Activated effector memory CD4-positive, alpha-beta T cell treated with anti-CD3 and anti-CD28 coated beads, Interleukin-2, amount 50 U/mL, for 16 hours (primary cell): ENCODE results near the gene FLVCR1.

Experiments used
- DNase-seq: peaks from one replicate; pipeline ENCODE4 v3.0.0-alpha.2; 2020

FLVCR1 gene

DNA sequence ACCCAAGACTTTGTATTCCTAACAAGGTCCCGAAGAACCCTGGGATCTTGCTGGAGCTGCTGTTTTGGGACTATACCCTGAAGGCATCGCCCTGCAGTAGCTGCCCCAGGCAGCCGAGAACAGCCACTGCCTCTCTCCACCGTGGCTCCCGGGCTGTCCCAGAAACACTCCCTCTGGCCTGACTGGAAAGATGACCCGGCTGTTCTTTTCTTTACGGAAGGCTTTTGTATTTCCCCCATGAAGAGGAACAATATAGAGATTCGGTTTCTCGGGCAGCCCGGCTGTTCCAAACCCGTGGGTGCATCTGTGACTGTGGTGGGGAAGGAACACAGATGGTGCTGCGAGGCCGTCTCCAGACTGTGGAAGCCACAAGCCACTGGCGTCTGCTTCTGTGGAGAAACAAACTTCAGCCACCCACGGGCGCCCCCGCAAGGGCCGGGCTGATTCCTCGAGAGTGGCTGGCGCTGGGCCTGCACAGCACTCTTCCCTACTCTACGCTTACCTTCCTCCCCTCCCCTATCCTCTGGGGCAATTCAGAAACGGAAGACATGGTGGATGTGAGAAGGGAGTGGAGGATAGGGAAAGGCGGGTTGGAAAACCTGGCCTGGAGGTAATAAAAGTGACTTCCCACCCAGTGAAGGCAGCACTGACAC lies 58.5 kb downstream of the FLVCR1 start:
- DNase-seq, result no peak

DNA sequence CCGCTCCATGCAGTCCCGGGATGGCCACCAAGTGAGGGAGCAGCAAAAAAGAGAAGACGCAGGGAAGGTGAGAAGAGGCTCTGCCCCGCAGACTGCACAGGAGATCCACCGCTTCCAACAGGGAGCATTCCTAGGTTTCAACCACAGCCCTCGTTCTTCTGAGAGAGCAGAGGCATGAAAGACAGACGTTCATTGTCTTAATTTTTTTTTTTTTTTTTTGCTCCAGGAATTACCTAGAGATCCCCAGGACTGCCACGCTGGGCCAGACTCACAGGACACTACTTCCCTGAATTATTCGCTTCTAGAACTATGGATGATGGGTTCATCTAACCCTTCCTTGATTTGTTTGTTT lies 59.0 kb downstream of the FLVCR1 start:
- DNase-seq, result no peak

DNA sequence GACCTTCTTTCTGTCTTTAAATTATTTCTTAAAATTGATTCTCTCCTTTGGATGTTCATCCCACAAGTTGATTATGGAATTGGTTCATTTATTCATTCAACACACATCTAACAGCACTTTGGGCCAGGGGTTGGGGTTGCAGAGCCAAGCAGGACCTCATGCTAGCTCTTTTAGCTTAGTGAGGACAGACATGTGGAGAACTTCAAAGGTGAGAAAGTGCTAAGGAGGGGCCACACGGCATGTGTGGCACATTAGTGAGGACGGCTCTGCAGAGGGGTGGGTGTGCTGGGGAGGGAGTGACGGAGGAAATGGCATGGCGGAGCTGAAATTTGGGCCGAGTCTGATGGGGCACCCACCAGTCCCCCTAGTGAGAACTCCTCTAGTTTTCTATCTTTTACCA lies 59.8 kb downstream of the FLVCR1 start:
- DNase-seq, result no peak

DNA sequence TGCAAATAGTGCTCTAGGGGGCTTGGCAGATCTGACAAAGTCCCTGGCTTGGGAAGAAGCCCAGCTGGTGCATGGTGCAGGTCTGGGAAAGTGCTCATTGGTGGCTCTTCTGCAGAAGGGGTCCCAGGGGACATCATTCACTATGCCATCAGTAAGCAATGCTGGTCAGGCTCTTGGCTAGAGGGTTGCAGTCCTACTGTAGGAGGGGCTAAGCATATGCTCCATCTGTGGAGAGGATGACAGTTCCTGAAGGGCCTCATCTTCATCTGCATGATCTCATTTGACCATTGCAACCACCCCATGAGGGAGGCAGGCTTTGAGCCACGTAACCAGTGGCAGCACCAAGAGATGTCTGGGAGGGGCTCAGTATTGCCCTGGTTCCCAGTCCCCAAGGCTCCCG lies 60.7 kb downstream of the FLVCR1 start:
- DNase-seq, result no peak

DNA sequence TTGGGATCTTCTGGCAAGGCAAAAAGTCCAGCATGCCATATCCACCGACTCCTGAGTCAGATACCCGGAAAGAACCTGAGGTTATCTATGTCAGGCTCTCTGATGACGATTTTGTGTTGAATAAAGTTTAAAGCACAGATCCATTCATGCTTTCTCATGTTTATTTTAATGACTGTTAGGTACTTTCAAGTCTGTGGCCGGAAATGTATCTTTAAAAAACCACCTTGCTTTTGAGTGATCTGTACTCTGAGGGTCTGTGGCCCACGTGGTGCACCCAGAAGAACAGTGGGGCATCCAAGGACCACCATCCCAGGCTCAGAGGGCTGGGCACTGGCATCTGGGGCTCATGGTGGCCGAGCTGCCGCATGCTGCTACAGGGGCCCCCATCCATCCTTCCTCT lies 62.2 kb downstream of the FLVCR1 start:
- DNase-seq, result no peak

DNA sequence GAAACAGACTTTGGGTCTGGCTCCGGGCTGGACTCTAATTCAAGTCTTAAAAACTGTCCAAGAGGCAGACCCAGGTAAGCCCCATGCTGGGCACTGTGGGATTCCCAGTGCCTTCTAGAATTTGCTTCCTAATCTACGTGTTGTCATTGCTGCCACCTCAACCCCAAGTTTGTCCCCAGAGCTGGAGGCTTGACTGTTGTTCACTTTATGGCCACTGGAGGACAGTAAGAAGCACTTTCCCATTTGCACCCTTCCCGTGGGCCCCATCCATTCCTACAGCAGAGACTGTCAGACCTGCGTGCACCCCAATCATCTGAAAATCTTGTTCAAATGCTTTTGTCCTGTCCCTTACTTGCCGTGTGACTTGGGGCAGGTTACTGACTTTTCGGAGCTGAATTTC lies 62.8 kb downstream of the FLVCR1 start:
- no peak for DNase-seq

DNA sequence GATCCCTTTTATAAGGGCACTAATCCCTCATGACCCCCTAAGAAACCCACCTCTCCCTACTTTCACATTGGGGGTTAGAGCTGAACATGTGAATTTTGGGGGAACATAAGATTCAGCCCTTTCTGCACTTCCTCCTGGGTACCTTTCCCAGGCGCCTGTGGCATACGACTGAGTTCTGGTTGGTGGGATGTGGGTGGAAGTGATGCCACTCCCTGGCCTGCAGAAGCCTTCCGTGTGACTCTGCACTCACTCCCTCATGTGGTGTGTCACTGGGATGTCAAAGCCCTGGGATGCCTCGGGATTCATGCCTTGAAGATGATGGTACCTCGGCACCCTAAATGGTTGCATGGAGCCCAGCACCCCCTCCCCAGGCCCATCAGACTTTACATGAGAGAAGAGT lies 63.9 kb downstream of the FLVCR1 start:
- DNase-seq, result no peak

DNA sequence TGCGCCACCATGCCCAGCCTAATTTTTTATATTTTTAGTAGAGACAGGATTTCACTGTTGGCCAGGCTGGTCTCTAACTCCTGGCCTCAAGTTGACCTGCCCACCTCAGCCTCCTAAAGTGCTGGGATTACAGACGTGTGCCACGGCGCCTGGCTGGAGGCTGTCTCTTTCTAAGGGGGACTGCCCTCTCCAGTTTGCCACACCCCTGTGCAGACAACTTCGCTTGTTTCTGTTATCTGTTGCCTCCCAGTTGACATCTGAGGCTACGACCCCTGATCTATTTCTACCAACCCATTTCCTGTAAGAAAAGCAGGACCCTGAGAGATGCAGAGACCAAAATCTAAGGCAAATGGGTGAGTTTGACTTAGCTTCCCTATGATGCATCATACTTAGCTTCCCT lies 68.3 kb downstream of the FLVCR1 start:
- no peak for DNase-seq

DNA sequence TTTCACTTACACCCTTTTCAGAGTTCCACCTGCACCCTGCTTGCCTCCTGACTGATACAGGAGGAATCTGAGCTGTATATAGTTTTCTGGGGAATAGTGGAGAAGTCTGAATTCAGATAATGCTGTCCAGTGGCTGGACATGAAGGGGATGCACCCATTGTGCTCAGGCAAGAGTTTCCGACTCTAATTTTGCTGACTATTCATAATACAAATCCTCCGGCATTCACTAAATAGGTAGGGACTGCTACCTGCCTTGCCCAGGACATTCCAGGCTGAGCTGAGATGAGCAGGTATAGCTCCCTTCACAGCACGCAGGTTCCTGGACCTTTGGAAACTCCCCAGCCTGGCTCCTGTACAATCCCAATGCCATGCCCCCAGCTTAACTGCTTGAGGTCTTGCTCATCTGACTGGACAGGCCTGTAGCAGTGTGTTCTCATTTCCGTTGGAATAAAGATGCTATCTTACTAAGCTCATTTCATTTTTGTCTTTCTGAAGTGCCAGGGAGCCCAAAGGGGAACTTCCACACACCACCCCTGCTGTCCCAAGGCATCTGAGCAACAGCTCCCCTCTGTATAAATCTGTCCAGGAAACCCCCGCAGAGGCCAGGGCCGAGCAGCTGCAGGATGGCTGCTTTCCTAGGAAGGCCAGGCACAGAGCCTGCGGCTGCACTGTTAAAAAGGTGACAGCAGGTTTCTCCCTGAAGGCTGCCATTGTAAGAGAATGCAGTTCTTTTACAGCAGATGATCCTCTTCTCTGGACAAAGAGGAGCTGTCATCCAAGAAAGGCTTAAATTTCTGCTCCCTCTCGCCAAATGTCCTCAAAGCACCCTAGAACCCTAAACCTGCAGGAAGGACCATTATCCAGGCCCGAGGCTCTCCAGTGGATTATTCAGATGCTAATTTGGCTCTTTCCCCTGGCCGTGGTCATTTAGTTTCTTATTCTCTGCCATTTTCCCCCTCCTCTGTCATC lies 70.5 kb downstream of the FLVCR1 start:
- no peak for DNase-seq

DNA sequence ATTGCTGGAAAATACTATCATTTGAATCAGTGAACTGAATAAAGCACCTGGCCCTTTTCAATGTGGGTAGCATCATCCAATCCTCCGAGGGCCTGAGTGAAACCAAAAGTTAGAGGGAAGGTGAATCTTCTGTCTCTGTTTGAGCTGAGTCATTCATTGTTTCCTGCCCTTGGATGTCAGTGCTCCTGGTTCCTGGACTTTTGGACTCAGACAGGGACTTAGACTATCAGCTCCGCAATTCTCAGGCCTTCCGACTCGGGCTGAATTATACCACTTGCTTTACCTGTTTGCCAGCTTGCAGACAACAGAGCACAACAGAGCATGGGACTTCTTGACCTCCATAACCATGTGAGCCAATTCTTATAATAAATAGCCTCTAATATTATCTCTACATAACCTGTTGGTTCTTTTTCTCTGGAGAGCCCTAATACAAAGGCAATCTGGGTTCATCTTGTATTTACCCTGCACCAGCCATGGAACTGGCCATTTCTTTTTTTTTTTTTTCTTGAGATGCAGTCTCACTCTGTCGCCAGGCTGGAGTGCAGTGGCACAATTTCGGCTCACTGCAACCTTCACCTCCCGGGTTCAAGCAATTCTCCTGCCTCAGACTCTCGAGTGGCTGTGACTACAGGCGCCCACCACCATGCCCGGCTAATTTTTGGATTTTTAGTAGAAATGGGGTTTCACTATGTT lies 73.1 kb downstream of the FLVCR1 start:
- no peak for DNase-seq

DNA sequence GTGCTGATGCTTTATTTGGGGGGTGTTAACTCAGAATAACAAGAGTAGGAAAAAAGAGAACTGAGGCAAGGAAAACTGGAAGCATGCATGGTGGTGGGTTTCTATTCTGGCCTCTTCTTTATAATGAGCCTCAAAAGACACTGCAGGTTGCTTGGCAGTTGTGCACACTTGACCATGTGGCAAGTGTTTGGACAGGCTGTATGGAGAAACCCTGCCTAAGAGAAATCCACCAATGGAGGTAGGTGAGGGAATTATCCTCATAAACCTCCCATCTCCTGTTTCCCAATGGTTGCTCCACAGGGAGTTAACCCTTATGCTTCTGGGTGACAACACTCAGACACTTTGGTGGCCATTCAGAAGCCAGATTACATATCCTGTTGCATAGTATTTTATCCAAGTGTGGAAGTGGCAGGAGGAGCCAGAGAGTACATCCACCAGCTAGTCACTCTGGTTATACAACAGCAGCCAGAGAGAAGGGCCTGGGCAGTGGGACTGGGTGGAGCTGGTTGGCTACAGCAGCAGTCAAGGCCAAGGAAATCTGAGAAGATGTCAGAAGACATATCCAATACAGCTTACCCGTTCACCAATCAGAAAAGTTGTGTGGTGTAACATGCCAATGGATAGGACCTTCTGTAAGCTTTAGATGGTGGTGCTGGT lies 75.9 kb downstream of the FLVCR1 start:
- no peak for DNase-seq

DNA sequence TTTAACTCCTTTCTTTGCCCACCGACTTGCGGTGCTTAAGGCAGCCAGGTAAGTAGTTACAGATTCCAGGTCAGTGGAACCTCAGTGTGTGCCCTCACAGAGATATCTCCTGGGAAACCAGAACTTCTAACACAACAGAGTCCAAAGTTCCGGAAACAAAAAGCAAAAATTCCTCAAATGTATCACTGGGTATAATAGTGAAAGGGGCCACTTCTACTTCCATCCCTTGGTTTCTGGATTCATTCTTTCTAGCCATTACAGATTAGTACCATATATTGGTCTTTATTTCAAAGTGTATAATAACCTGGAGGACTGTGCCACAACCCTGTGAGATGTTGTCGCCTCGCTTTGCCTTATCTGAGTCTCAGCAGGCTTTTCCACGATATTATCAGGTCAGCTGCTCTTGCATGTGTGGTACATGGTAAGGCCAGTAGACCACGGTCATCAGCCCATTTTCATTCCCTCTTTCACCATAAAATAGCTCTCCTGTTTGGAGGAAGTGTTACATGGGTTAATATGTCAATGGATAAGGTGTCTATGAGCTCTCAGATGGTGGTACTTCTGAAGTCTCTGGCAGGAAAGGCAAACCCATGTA lies 77.4 kb downstream of the FLVCR1 start:
- no peak for DNase-seq

DNA sequence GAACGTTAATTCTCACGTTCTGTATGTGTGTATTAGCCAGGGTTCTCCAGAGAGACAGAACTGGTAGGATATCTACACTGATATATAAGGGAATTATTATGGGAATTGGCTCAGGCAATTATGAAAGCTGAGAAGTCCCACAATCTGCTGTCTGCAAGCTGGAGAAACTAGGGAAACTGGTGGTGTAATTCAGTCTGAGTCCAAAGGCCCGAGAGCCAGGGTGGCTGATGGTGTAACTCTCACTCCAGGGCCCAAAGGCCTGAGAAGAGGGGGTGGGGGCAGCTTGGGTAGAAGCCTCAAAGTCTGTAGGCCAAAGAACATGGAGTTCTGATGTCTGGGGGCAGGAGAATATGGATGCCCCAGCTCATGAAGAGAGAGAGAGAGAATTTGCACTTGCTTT lies 79.0 kb downstream of the FLVCR1 start:
- no peak for DNase-seq

DNA sequence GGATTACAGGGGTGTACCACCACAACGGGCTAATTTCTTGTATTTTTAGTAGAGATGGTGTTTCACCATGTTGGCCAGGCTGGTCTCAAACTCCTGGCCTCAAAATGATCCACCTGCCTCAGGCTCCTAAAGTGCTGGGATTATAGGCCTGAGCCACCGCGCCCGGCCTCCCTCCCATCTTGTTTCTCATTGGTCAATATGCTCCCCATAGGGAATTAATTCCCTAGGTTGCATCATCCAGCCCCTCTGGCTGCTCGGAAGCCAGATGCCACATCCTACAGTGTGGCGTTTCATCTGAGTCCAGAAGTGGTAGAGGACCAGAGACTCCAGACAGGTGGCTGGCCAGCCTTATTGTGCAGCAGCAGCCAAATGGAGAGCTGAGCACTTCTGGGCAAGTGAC lies 80.8 kb downstream of the FLVCR1 start:
- peak; percentile 21 for DNase-seq

DNA sequence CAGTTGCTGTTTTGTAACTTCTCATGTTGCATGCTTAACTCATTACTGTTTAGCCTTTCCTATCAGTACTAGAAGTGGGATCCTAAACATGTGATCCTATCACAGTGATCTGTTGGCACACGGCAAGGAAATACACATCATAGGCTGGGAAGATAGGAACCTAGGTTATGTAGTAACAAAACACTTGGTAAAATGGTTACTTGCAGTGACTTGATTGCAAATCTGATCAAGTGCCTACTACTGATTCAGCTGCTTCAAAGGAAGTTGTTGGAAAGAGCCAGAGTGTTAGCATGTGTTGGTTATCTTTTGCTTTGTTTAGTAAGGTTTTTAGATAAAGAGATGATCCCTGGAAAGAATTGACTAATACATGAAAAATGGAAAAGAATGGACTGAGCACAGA lies 83.4 kb downstream of the FLVCR1 start:
- DNase-seq, result no peak

DNA sequence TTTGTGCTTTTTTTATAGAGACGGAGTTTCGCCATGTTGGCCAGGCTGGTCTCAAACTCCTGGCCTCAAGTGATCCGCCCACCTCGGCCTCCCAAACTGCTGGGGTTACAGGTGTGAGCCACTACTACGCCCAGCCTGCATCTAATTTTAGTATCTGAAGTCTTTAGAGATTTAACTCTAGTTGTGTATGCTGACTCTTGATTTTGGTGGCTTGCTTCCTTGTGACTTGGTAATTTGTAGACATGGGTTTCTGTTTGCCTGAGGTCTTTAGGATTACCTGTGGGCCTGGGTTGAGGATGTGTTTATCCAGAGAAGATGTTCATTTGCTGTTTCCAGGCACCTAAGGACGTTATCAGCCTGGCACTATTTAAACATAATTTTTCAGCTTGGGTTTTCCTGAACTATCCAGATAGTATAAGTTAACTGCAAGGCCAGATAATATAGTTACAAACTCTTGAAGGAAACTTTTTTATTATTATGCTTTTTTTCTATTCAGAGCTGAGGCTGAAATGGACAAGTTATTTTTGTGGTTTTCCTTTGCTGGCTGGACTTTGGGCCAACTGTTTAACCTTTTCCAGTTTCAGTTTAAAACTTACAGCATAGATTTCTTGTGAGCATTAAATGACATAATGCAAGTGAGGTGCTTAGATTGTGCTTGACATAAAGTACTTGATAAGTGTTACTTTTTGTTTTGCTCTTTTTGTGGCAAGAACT lies 84.8 kb downstream of the FLVCR1 start:
- no peak for DNase-seq

DNA sequence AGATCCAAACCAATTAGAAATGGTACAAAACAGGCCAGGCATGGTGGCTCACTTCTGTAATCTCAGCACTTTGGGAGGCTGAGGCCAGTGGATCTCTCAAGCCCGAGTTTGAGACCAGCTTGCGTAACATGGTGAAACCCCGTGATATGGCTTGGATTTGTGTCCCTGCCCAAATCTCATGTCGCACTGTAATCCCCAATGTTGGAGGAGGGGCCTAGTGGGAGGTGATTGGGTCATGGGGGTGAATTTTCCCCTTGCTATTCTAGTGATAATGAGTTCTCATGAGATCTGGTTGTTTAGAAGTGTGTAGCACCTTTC lies 85.3 kb downstream of the FLVCR1 start:
- peak; percentile 9 for DNase-seq

DNA sequence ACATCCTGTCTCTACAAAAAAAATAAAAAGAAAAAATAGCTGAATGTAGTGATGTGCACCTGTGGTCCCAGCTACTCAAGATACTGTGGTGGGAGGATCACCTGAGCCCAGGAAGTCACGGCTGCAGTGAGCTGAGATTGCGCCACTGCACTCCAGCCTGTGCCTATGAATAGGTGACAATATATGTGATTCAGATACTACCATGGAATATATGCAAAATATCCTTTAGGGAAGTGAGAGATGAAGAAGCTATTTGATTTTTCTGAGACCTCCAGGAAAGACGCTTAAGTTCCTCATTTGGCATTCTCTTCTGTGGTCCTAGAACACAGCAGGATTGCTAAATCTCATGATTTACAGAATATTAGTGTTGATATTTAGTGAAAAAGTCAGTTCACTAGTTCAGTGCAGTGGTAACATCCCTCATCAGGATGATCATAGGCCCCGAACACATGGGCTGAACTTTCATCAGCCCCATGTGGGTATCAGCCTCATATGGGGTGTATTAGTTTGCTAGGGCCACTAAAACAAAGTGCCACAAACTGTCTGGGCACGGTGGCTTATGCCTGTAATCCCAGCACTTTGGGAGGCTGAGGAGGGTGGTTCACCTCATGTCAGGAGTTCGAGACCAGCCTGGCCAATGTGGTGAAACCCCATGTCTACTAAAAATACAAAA lies 86.3 kb downstream of the FLVCR1 start:
- DNase-seq, result peak; percentile 24

DNA sequence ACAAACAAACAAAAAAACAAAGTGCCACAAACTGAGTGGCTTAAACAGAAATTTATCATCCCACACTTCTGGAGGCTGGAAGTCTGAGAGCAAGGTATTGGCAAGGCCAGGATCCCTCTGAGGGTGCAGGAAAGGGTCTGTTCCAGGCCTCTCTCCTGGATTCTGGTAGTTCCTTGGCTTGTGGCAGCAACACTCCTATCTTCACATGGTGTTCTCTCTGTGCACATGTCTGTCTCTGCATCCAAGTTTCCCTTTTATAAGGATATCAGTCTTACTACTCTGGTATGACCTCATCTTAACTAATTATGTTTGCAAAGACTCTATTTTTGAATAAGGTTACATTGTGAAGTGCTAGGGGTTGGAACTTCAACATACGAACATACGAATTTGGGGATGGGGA lies 87.0 kb downstream of the FLVCR1 start:
- no peak for DNase-seq

DNA sequence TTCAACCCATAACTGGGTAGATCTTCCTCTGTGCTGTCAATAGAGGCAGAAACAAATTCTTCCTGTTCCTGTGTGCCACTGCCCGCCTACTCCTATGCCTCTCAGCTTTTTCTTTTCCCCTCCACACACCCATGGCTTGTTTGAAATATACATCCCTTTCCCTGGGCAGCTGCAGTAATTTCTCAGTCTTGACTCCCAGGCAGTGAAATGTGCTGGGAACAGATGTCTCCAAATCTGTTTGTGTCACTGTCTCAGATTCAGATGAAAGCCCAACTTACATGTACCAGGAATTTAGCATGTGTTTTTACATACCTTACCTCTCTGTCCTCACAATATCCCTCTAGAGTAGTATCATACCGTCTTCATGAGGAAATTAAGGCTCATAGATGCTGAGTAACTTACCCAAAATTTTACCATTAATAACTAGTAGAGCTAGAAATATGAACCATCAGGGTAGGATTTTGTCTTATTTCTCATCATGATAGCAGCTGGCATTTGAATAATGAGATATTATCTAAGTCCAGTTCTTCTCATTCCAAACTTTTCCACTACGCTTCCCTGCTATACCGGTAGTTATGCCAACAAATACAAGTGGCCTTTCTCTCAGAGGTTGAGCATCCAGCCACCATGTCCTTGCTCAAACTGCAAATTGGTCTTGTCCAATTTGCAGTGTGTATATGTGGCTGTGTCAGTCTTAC lies 87.5 kb downstream of the FLVCR1 start:
- no peak for DNase-seq

DNA sequence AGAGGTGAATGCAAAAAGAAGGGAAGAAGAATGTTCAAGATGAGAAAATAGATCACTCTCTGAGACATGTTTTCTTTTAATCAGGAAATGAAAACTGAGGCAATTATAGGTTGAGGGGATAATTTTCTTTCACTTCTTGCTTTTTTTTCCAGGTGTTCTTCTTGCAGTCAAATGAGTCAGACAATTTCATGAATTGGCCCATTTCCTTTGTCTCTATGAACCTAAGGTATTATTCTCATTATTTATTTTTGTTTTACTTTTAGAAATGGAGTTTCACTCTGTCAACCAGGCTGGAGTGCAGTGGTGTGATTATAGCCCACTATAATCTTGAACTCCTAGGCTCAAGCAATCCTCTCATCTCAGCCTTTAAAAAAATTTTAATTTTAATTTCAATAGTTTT lies 88.8 kb downstream of the FLVCR1 start:
- DNase-seq, result no peak
